ENCODE measurements around the gene CYP1B1. TPM values are rescaled to one million over a fixed set of nuclear protein-coding genes. Genes with fewer than 3 reads are reported as not detected.

Gene CYP1B1
- total RNA-seq, 1 donor from 2014 or later, result 69.4 TPM

DNA sequence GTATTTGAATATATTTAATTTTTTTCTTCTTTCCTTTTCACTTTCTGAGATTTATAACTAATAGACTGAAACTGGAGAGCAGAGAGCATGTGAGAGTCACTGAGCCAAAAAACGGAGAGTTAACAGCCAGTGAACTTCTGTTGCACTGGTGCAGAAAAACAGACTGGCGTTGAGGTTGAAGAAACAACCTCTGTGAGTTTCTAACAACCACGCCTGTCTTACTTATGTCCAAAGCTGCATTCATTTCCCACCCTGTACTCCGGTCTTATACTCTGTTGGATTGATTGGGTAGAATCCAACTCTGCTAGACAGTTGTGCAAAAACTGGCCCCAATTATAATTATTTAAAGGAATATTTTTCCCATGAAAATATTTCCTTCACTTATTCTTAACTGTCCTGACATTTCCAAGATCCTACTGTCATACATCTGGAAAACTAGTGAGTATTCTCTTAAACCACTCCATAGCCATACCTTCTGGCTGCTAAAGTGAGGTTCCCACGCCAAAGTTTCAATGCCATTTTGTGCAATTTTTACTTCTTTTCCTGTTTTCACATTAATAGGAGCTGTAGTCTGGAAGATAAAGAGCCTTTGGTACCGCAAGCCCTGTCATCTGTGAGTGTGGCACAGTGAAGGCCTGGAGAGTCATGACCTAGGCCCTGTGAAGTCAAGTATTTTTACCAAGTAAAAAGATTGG lies 9.4 kb downstream of the CYP1B1 start:
- peak overlapping the region; percentile 3 for H3K27ac ChIP-seq
- H3K4me1 ChIP-seq, result peaks cover 17% of the 10 kb centered on the region
- H3K36me3 ChIP-seq, result no peaks in the 10 kb centered on the region
- intact Hi-C loops (cut with DNase I), result no loop called here
- H3K27me3 ChIP-seq, result no peaks in the 10 kb centered on the region
- TF ChIP-seq, protein P1, sequence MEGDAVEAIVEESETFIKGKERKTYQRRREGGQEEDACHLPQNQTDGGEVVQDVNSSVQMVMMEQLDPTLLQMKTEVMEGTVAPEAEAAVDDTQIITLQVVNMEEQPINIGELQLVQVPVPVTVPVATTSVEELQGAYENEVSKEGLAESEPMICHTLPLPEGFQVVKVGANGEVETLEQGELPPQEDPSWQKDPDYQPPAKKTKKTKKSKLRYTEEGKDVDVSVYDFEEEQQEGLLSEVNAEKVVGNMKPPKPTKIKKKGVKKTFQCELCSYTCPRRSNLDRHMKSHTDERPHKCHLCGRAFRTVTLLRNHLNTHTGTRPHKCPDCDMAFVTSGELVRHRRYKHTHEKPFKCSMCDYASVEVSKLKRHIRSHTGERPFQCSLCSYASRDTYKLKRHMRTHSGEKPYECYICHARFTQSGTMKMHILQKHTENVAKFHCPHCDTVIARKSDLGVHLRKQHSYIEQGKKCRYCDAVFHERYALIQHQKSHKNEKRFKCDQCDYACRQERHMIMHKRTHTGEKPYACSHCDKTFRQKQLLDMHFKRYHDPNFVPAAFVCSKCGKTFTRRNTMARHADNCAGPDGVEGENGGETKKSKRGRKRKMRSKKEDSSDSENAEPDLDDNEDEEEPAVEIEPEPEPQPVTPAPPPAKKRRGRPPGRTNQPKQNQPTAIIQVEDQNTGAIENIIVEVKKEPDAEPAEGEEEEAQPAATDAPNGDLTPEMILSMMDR (IDR thresholded peaks at IDR 0.05), result no peak
- H3K4me3 ChIP-seq, result no peak overlapping the region
- no peaks in the 10 kb centered on the region for H3K9me3 ChIP-seq
- ATAC-seq (no peak), DNase-seq (no peak)

- H3K36me3 ChIP-seq, result no peaks in the 10 kb centered on the region
- H3K27me3 ChIP-seq, result no peaks in the 10 kb centered on the region
- no peak for DNase-seq
- ATAC-seq, result no peak
- no peak overlapping the region for H3K27ac ChIP-seq
- H3K4me1 ChIP-seq, result peaks cover 11% of the 10 kb centered on the region
- no peaks in the 10 kb centered on the region for H3K9me3 ChIP-seq
- TF ChIP-seq, protein P1 (IDR thresholded peaks at IDR 0.05), result no peak
- intact Hi-C loops (cut with DNase I), result no loop called here
- no peak overlapping the region for H3K4me3 ChIP-seq
These were observed 10.3 kb downstream of the CYP1B1 start for GRCh38 chr2:38065502-38066135.

GRCh38 chr2:38064801-38065501 lies 11.0 kb downstream of the CYP1B1 start:
- DNase-seq (no peak), ATAC-seq (peak; percentile 53)
- Histone ChIP-seq H3K27ac (no peak overlapping the region), H3K4me3 (no peak overlapping the region), H3K4me1 (peaks cover 5% of the 10 kb centered on the region), H3K9me3 (no peaks in the 10 kb centered on the region), H3K27me3 (no peaks in the 10 kb centered on the region), H3K36me3 (no peaks in the 10 kb centered on the region)
- intact Hi-C loops (cut with DNase I), result no loop called here
- TF ChIP-seq, protein P1 (IDR thresholded peaks at IDR 0.05), result no peak

DNA sequence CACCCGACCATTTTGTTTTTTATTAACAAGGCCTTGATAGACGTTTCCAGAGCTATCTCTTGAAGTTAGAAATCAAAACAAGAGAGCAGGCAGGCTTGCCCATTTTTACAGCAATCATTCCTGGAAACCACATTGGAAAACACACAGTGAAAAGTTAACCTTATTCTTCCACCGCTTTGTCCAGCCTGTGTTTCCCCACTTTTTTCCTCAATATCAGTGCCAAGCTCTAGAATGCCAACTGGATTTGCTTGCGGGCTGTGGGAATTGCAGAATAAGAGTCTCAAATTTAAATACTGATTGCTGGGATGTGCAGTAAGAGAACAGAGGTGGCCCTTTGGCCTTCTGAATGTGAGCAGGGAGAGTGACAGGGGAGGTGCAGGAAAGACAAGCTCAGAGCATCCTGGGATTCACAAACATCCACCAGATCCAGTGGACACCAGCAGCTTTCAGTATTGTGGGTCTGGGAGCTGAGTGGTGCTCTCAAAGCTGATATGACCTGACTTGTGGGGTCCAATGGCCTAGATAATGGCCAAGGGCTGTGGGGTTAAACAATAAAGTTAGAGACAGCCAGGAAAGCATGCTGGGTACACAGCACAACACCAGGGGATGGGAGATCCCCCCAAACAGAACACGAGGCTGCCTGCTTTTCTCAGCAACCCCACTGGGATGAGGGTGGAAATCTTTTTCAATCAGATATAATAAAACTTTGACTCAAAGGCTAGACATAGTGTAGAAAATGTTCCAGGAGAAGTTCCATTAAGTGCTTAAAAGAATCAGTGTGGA lies 15.5 kb downstream of the CYP1B1 start:
- ATAC-seq, result no peak
- no peaks in the 10 kb centered on the region for H3K9me3 ChIP-seq

More for the DNA sequence above, 15.5 kb downstream of the CYP1B1 start:
- Histone ChIP-seq H3K4me1 (no peaks in the 10 kb centered on the region), H3K36me3 (no peaks in the 10 kb centered on the region), H3K4me3 (no peak overlapping the region), H3K27ac (no peak overlapping the region), H3K27me3 (no peaks in the 10 kb centered on the region)
- intact Hi-C loops (cut with DNase I), result no loop called here
- TF ChIP-seq, protein P1 (IDR thresholded peaks at IDR 0.05), result no peak
- DNase-seq, result no peak

All from upper lobe of right lung (tissue), 1 donor.